ENCODE data around the gene HLX.

HLX gene

DNA sequence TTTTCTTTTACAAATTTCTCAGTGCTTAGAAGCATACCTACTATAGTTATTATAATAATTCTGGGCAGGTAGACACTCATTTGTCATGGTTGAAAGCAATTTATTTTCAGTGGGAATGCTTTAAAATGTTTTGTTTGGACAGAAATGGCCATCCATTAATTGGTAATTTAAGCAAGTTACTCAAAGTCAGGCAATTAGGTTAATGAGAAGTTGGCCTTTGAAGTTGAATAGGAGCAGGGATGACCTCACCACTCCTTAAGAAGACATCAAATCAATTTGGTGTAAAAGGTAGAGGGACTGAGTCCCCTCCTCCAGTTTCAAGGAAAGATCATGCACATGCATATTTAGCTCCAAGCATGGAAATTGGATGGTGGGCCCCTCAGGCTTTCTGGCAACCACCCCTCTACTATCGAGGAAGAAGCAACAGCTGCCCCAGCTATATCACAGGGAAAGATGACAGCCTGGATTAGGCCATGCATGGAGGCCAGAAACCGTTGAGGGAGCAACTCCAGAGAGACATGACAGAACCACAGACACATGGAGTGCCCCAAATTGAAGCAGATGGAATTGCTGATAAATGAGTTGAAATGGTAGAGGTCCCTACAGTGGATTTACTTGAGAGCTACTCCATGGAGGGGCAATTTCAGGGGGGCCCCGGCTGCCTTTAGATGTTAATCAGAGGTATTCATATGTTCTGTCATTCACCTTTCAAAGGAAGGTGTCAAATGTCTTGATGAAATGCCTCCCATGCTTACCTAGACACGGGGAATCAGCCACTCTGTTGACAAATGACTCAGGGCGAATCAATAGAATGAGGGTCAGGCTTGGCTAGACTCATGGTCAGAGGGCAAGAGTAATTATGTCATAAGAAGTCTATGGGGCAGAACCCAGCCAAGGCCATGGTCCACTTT lies 26.7 kb downstream of the HLX start:
- no peak for DNase-seq (ENCODE audit: low read depth)
- no peak overlapping the region for H3K4me3 ChIP-seq (ENCODE audit: low read length)
- TF ChIP-seq, protein P1, sequence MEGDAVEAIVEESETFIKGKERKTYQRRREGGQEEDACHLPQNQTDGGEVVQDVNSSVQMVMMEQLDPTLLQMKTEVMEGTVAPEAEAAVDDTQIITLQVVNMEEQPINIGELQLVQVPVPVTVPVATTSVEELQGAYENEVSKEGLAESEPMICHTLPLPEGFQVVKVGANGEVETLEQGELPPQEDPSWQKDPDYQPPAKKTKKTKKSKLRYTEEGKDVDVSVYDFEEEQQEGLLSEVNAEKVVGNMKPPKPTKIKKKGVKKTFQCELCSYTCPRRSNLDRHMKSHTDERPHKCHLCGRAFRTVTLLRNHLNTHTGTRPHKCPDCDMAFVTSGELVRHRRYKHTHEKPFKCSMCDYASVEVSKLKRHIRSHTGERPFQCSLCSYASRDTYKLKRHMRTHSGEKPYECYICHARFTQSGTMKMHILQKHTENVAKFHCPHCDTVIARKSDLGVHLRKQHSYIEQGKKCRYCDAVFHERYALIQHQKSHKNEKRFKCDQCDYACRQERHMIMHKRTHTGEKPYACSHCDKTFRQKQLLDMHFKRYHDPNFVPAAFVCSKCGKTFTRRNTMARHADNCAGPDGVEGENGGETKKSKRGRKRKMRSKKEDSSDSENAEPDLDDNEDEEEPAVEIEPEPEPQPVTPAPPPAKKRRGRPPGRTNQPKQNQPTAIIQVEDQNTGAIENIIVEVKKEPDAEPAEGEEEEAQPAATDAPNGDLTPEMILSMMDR (IDR thresholded peaks at IDR 0.05; ENCODE audit: insufficient read depth, low read depth, low read length, missing control alignments): no peak

DNA sequence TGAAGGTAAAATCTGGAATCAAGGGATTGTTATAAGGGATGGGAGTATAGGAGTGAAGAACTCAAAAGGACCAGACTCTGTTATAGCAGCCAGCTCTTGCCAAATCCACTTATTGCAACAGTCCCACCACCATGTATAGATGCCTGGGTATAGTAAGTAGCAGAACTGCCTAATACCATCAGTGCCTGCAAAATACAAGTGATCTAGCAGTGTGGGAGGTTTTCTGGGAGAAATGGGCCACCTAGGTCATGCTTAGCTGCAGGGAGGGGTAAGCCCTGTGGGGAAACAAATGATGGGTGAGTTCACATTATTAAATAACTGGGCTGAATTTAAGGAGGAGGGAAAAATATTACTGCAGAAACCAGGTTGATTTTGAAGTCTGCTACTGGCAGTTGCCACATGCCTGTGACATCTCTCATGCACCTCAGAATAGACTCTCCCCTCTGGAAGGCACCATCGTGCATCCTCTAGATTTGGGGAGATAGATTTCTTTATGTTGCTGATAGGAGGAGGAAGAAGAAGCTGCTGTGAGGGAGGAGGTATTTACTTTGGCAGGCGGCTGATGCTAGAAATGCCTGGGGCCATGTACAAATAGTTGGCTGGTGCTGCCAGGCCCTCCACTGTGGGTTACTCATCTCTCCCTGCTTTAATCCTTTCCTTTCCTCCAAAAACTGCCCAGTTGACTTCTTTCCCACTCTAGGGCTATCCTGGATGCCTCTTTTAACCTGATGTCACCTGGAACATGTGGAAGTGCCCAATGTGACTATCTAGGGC lies 27.5 kb downstream of the HLX start:
- DNase-seq (ENCODE audit: low read depth): peak; percentile 65
- TF ChIP-seq, protein P1 (IDR thresholded peaks at IDR 0.05; ENCODE audit: insufficient read depth, low read depth, low read length, missing control alignments): no peak
- H3K4me3 ChIP-seq (ENCODE audit: low read length): no peak overlapping the region

DNA sequence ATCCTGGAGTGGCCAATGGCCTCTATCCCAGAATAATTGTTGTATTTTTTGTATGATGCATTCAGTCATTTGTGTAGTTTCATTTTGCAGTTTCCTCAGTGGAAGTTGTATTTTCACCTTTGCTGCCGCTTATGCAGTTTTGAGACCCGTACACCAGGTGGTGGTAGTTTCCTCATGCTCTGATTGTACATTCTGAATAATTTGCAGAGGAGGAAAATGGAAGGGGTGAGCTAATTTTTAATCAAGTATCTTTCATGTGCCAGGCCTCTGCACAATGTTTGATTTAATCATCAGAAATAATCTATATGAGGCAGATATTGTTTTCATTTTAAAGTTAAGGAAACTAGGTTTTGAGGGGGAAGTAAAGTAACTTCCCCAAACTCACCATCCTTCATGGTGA lies 29.5 kb downstream of the HLX start:
- H3K4me3 ChIP-seq (ENCODE audit: low read length): no peak overlapping the region
- peak; percentile 13 for DNase-seq (ENCODE audit: low read depth)
- TF ChIP-seq, protein P1 (IDR thresholded peaks at IDR 0.05; ENCODE audit: insufficient read depth, low read depth, low read length, missing control alignments): peak; percentile 34

DNA sequence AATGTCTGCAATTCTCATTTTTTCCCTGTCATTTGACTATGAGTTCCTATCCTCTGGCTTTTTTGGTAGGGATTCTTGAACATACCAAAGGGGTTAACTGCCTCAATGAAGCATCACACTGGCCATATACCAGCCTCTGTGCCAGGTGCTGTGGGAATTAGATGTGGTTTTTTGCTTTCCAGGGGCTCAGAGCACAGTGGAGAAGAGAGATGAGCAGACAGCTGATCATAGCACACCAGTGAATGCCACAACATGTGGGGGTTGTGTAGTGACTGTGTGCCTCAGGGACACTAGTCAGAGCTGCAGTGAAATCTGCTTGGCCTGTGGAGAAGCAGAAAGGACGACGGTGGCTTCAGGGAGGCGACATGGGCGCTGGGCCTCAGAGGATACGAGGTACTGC lies 30.8 kb downstream of the HLX start:
- DNase-seq (ENCODE audit: low read depth): no peak
- no peak overlapping the region for H3K4me3 ChIP-seq (ENCODE audit: low read length)

DNA sequence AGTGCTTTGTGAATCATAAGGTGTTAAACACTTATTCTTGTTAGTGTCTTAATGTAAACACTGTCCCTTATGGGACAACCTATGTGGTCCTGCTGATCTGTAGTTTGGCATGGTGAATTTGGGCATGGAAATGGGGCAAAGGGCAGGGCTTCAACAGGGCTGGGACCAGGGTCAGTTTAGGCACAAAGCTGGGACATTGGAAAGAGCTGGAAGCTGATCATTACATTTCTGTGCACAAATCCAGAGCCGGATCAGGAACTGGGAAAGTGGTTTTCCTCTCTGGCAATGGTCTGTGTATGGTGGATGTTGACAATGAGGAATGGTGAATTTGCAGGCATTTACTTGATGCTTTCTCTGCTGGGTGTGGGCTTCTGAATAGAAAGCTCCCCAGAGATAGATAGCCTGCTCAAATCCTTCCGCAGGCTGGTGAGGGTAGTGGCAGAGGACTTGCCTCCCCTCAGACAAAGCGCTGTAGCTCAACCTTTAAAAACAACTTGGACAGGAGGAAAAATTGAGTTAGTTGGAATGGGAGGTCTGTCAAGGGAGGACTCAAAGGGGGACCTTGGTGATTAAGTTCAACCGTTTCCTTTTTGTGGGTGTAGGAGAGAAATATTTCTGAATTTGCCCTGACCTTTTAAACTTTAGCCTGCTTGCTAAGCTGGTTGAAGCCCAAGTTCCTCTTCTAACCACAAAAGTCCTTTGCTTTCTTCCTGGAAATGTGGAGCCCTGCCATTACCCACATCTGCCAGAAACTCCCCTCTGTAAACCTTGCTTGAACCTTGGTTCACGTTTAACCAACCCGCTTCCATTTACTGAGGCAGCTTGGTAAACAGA lies 35.3 kb downstream of the HLX start:
- no peak for DNase-seq (ENCODE audit: low read depth)
- TF ChIP-seq, protein P1 (IDR thresholded peaks at IDR 0.05; ENCODE audit: insufficient read depth, low read depth, low read length, missing control alignments): no peak
- H3K4me3 ChIP-seq (ENCODE audit: low read length): no peak overlapping the region

More for the DNA sequence above, 30.8 kb downstream of the HLX start:
- TF ChIP-seq, protein P1 (IDR thresholded peaks at IDR 0.05; ENCODE audit: insufficient read depth, low read depth, low read length, missing control alignments): no peak

DNA sequence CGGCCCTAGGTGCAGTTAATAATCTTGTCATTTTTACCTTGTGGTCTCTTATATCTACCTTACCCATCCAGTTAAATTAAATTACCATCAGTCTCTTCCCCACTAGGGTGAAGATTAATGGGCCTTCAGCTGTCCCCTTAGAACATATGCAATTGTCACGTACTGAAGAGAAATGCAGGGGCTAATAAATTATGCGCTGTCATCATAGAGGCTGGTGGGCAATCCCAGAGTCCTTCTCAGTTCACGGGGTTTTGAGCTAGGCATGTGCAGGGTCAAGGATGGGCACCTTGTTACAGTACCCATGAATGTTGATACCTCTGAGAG lies 35.8 kb downstream of the HLX start:
- H3K4me3 ChIP-seq (ENCODE audit: low read length): no peak overlapping the region
- TF ChIP-seq, protein P1 (IDR thresholded peaks at IDR 0.05; ENCODE audit: insufficient read depth, low read depth, low read length, missing control alignments): no peak
- no peak for DNase-seq (ENCODE audit: low read depth)
